Uterus (tissue), 4 donors: Measurements from ENCODE around the gene KLHL30. TPM values are rescaled to one million over a fixed set of nuclear protein-coding genes. Genes with fewer than 3 reads are reported as not detected.

Experiments used
- DNase-seq, 2 donors: peaks; one replicate each; pipeline ENCODE4 v3.0.0-alpha.2; 2019 to 2020
- H3K27ac ChIP-seq, 2 donors: fragments of 200-600 bp; sonication (generic); 1 replicate in 1 of 2; 2 replicates in 1 of 2; pipeline ENCODE4 v1.5.1; 2016 to 2018
- H3K27me3 ChIP-seq, 2 donors: fragments of 200-600 bp; sonication (generic); one replicate each; pipeline ENCODE4 v1.5.1; 2018 to 2019; ENCODE audit warnings: control low read depth in 1 of 2
- H3K36me3 ChIP-seq, 2 donors: fragments of 200-600 bp; sonication (generic); one replicate each; pipeline ENCODE4 v1.5.1; 2019; ENCODE audit warnings: control low read depth in 1 of 2
- H3K4me1 ChIP-seq, 2 donors: fragments of 200-600 bp; sonication (generic); one replicate each; pipeline ENCODE4 v1.5.1; 2018 to 2019; ENCODE audit warnings: control low read depth in 1 of 2
- H3K4me3 ChIP-seq, 2 donors: fragments of 200-600 bp; sonication (generic); 1 replicate in 1 of 2; 2 replicates in 1 of 2; pipeline ENCODE4 v1.5.1; 2018 to 2019; ENCODE audit warnings: mild to moderate bottlenecking in 1 of 2
- H3K9me3 ChIP-seq, 2 donors: fragments of 200-600 bp; sonication (generic); one replicate each; pipeline ENCODE4 v1.5.1; 2019; ENCODE audit warnings: control low read depth in 1 of 2
- POLR2A ChIP-seq, 2 donors: fragments of 450-650 bp; IDR thresholded peaks; one replicate each; pipeline ENCODE4 v1.6.1; 2016; ENCODE audit warnings: antibody characterized with exemption in 2 of 2, mild to moderate bottlenecking in 1 of 2, moderate library complexity in 1 of 2
- intact Hi-C: fragments of 100-400 bp; cut with DNase I; formaldehyde crosslinking; loops from one replicate; pipeline ENCODE4 v1.15.1; 2023; ENCODE audit warnings: low total_unique reads
- total RNA-seq, 4 donors: library from RNA; depleted of rRNA in 3 of 4; stranded (reverse); fragments of >200 nt in 3 of 4; gene quantifications; one replicate each; pipeline versions ENCODE4 v1.1.0 to v1.2.4, GENCODE V29; 2014 to 2023
- TF ChIP-seq, protein P1 (sequence below), 4 experiments: fragments of 200-600 bp in 2 of 4; fragments of 450-650 bp in 2 of 4; sonication (generic) in 2 of 4; IDR thresholded peaks; one replicate each; pipeline ENCODE4 v1.5.1; 2016 to 2019; ENCODE audit warnings: antibody characterized with exemption in 4 of 4, mild to moderate bottlenecking in 2 of 4, moderate library complexity in 1 of 4
- donor health status: DM: yes; HTN: yes; CAD: no.

Gene KLHL30
- total RNA-seq, 4 donors from 2014 or later: under 0.01 to 3.3 (median 0.62) TPM; not detected in 1

DNA sequence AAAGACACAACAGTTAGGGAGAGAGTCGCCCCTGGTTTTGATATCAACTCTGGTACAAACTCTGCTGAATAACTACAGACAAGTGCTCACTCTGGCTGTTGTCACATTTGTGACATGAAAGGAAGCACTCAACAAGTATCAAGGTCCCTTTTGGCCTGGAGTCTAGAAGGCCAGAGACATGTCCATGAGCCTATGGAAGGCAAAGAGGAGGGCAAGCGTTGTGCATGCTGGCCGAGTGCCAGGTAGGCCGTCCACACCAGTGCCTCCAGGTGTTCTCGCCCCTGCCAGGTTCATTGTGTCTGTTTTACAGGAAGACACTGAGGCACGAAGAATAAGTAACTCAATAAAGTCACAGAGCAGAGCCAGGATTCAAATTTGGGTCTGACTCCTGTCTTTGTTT lies 43.9 kb downstream of the KLHL30 start:
- H3K9me3 ChIP-seq: no peaks in the 10 kb centered on the region
- no peak for DNase-seq
- H3K27me3 ChIP-seq: no peaks in the 10 kb centered on the region
- H3K4me3 ChIP-seq: no peak overlapping the region
- no peaks in the 10 kb centered on the region for H3K36me3 ChIP-seq
- no peak overlapping the region for H3K27ac ChIP-seq
- intact Hi-C loops: no loop called here
- no peaks in the 10 kb centered on the region for H3K4me1 ChIP-seq
- TF ChIP-seq POLR2A (IDR thresholded peaks at IDR 0.05): no peak
- TF ChIP-seq, protein P1, sequence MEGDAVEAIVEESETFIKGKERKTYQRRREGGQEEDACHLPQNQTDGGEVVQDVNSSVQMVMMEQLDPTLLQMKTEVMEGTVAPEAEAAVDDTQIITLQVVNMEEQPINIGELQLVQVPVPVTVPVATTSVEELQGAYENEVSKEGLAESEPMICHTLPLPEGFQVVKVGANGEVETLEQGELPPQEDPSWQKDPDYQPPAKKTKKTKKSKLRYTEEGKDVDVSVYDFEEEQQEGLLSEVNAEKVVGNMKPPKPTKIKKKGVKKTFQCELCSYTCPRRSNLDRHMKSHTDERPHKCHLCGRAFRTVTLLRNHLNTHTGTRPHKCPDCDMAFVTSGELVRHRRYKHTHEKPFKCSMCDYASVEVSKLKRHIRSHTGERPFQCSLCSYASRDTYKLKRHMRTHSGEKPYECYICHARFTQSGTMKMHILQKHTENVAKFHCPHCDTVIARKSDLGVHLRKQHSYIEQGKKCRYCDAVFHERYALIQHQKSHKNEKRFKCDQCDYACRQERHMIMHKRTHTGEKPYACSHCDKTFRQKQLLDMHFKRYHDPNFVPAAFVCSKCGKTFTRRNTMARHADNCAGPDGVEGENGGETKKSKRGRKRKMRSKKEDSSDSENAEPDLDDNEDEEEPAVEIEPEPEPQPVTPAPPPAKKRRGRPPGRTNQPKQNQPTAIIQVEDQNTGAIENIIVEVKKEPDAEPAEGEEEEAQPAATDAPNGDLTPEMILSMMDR (IDR thresholded peaks at IDR 0.05): no peak

DNA sequence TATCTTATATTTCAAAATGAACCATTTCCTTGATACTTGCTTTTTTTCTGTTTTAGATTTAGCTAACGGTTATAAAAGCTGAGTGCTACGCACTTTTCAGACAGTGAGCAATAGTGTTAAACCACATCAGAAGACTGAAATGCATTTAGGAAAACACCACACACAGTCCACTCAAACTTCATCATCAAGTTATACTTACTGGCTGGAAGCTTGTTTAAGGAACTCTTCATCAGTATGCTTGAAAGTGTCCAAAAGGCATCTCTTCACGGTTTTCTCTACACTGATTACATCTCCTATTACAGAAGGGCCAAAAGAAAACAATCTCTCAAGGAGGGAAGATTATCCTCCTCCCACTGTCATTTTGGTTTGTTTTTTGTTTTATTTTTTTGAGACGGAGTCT lies 45.4 kb downstream of the KLHL30 start:
- no peak overlapping the region for H3K27ac ChIP-seq
- H3K36me3 ChIP-seq: no peaks in the 10 kb centered on the region
- H3K9me3 ChIP-seq: no peaks in the 10 kb centered on the region
- no peak for TF ChIP-seq POLR2A (IDR thresholded peaks at IDR 0.05)
- DNase-seq: no peak
- intact Hi-C loops: no loop called here
- H3K27me3 ChIP-seq: no peaks in the 10 kb centered on the region
- H3K4me3 ChIP-seq: no peak overlapping the region
- H3K4me1 ChIP-seq: no peaks in the 10 kb centered on the region

DNA sequence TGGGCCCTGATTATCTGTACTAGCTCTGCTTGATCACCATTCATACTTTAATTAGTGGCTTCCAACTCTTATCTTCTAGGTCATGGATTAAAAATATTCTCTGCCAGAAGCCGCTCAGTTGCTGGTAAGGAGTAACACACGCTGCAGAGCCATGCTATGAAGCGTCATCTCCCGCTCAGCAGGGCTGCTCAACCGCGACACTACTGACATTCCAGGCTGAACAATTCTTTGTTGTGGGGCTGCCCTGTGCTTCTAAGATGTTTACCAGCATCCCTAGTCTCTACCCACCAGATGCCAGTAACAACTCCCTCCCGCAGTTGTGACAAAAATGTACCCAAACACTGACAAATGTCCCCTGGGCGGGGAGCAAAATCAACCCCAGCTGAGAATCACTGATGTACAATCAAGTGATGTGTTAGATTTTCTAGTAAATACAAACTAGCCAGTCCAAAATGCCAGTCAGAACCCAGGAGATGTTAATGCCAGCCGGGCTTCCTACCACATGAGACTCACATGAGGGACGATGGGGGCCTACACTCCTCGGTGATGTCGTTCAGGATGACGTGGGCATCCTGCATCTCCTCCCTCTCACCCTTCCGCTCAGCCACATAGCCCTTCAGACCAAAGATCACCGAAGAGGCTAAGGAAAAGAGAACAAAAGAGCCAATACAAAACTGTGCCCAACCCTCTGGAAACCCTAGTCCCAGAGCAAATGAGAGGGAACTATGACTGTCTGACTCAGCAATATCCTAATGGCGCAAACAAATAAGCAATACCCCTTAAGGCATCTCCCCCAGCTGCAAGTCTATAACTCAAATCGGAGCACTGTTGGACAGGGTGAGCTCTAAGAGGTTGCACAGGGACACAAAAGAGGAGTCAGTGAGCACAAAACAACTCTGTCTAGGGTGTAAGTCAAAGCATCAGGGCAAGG lies 49.4 kb downstream of the KLHL30 start:
- Histone ChIP-seq H3K4me3 (no peak overlapping the region), H3K27ac (no peak overlapping the region), H3K4me1 (no peaks in the 10 kb centered on the region), H3K36me3 (no peaks in the 10 kb centered on the region), H3K9me3 (no peaks in the 10 kb centered on the region), H3K27me3 (no peaks in the 10 kb centered on the region)
- TF ChIP-seq, protein P1 (IDR thresholded peaks at IDR 0.05): no peak
- no peak for TF ChIP-seq POLR2A (IDR thresholded peaks at IDR 0.05)
- DNase-seq: no peak
- intact Hi-C loops: no loop called here

DNA sequence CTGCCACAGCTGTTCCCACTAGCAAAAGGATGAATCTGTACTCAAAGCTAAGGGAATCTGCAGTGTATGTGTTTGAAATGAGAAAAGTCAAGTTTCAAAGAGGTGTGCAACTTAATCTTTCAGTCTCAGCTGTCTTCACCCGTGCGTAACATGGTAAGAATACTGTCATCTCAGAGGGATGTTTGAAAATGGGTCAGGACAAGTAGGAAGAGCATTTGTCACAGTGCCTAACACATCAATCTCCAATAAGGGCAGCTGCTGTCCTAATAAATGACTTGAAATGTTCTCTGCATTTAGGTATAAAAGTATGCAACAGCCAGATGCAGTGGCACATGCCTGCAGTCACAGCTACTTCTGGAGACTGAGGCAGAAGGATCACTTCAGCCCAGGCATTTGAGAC lies 52.0 kb downstream of the KLHL30 start:
- Histone ChIP-seq H3K4me1 (no peaks in the 10 kb centered on the region), H3K36me3 (no peaks in the 10 kb centered on the region), H3K27me3 (no peaks in the 10 kb centered on the region), H3K9me3 (no peaks in the 10 kb centered on the region), H3K4me3 (no peak overlapping the region), H3K27ac (no peak overlapping the region)
- intact Hi-C loops: no loop called here
- DNase-seq: no peak
- TF ChIP-seq POLR2A (IDR thresholded peaks at IDR 0.05): no peak
- TF ChIP-seq, protein P1 (IDR thresholded peaks at IDR 0.05): no peak

Other genes starting within 250 kb of the KLHL30 start
- 10 to 100 TPM; 40.7 to 88.9 (median 64.9) TPM for gene UBE2F, start 171.7 kb upstream of the KLHL30 start, total RNA-seq
- gene SCLY, start 77.7 kb upstream of the KLHL30 start, total RNA-seq: 10 to 100 TPM in 2 of 4 donors, 1 to 10 TPM in 2; 5.1 to 26.0 (median 12.8) TPM
- gene ESPNL, start 38.3 kb upstream of the KLHL30 start, total RNA-seq: 1 to 10 TPM in 1 of 4 donors, under 1 TPM in 1, not detected in 2; 0.34 to 7.7 TPM
- gene ERFE, start 20.3 kb downstream of the KLHL30 start, total RNA-seq: under 1 TPM in 1 of 4 donors, not detected in 3; 0.83 TPM
- gene ILKAP, start 65.0 kb downstream of the KLHL30 start, total RNA-seq: 10 to 100 TPM in 3 of 4 donors, 1 to 10 TPM in 1; 9.2 to 78.0 (median 29.1) TPM
- 10 to 100 TPM in 2 of 4 donors, 1 to 10 TPM in 1, not detected in 1; 9.5 to 33.3 (median 10.2) TPM for gene HES6, start 101.4 kb downstream of the KLHL30 start, total RNA-seq
- gene PER2, start 149.9 kb downstream of the KLHL30 start, total RNA-seq: 10 to 100 TPM in 3 of 4 donors, 1 to 10 TPM in 1; 2.9 to 40.9 (median 19.9) TPM
- 10 to 100 TPM; 12.6 to 41.8 (median 27.6) TPM for gene TRAF3IP1, start 181.8 kb downstream of the KLHL30 start, total RNA-seq